H7 (cell line): ENCODE results near the gene IRX1. TPM values are rescaled to one million over a fixed set of nuclear protein-coding genes. Genes with fewer than 3 reads are reported as not detected.

Experiments
- DNase-seq: peaks from one replicate; pipeline ENCODE4 v3.0.0; 2012
- H3K27me3 ChIP-seq: 2 replicates; pipeline ENCODE4 v1.6.0; 2011; ENCODE audit warnings: mild to moderate bottlenecking, low read length; ENCODE audit not compliant: control insufficient read depth, insufficient read depth
- H3K36me3 ChIP-seq: replicated peaks from 2 replicates; pipeline ENCODE4 v1.5.1; 2011; ENCODE audit warnings: low read length; ENCODE audit not compliant: control insufficient read depth, insufficient read depth
- H3K4me3 ChIP-seq: 2 replicates; pipeline ENCODE4 v1.5.1; 2011; ENCODE audit warnings: low read depth, mild to moderate bottlenecking, control low read depth, low read length, moderate library complexity; ENCODE audit not compliant: insufficient read depth
- total RNA-seq: library from RNA; depleted of rRNA; stranded (reverse); fragments of >200 nt; shearing (Covaris generic); gene quantifications from 2 replicates; pipeline ENCODE4 v1.2.3, GENCODE V29; 2014

IRX1 gene
- total RNA-seq, 1 experiment from 2014 or later: 2.7 TPM

- peak; percentile 57 for DNase-seq
- Histone ChIP-seq H3K4me3 (peak overlapping the region; percentile 14; the same call in 1 of the 2 replicates), H3K36me3 (no peaks in the 10 kb centered on the region), H3K27me3 (peaks cover 97% of the 10 kb centered on the region)
These were observed 1.8 kb downstream of the IRX1 start for GRCh38 chr5:3597167-3598007.

GRCh38 chr5:3598207-3598606 lies 2.6 kb downstream of the IRX1 start:
- DNase-seq: no peak
- Histone ChIP-seq H3K36me3 (no peaks in the 10 kb centered on the region), H3K27me3 (peaks cover 97% of the 10 kb centered on the region), H3K4me3 (no peak overlapping the region)

DNA sequence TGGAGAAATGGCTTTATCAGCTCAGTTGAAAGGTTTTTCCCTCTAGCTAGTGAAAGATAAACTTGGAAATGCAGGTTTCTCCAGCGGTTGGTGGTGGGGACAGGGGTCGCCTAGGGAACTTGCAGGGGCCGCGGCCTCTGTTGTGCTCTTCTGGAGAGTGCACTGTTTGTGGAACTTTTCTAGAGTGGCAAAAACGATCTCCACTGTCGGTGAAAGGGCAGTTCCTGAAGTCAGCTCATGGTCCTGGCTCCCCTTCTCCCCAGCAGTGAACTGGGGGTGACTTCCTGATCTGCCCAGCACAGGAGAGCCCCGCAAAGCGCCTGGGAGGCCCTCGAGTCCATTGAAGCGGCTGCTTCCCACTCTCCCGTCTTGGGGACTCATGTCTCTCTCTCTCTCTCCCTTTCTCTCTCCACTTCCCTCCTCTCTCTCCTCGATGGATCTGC lies 3.2 kb downstream of the IRX1 start:
- Histone ChIP-seq H3K36me3 (no peaks in the 10 kb centered on the region), H3K4me3 (peak overlapping the region; percentile 11; the same call in 1 of the 2 replicates), H3K27me3 (peaks cover 97% of the 10 kb centered on the region)
- peak; percentile 50 for DNase-seq

- H3K27me3 ChIP-seq: peaks cover 97% of the 10 kb centered on the region
- peak; percentile 89 for DNase-seq
- H3K36me3 ChIP-seq: no peaks in the 10 kb centered on the region
- H3K4me3 ChIP-seq: peak overlapping the region; percentile 28
These were observed 3.8 kb downstream of the IRX1 start for GRCh38 chr5:3599226-3600105.

- Histone ChIP-seq H3K27me3 (peaks cover 97% of the 10 kb centered on the region), H3K4me3 (peak overlapping the region; percentile 28), H3K36me3 (no peaks in the 10 kb centered on the region)
- DNase-seq: peak; percentile 88
These were observed 4.8 kb downstream of the IRX1 start for GRCh38 chr5:3600106-3601060.

- DNase-seq: no peak
- no peaks in the 10 kb centered on the region for H3K36me3 ChIP-seq
- peaks cover 100% of the 10 kb centered on the region for H3K27me3 ChIP-seq
- H3K4me3 ChIP-seq: peak overlapping the region; percentile 28
These were observed 5.6 kb downstream of the IRX1 start for GRCh38 chr5:3601061-3601710.

GRCh38 chr5:3601911-3602782 lies 6.5 kb downstream of the IRX1 start:
- Histone ChIP-seq H3K27me3 (peaks cover 100% of the 10 kb centered on the region), H3K4me3 (peak overlapping the region; percentile 28)

GRCh38 chr5:3602785-3603502 lies 7.3 kb downstream of the IRX1 start:
- peak; percentile 89 for DNase-seq
- H3K4me3 ChIP-seq: peak overlapping the region; percentile 28
- no peaks in the 10 kb centered on the region for H3K36me3 ChIP-seq
- peaks cover 99% of the 10 kb centered on the region for H3K27me3 ChIP-seq

More at GRCh38 chr5:3601911-3602782, 6.5 kb downstream of the IRX1 start:
- H3K36me3 ChIP-seq: no peaks in the 10 kb centered on the region
- DNase-seq: peak; percentile 69

DNA sequence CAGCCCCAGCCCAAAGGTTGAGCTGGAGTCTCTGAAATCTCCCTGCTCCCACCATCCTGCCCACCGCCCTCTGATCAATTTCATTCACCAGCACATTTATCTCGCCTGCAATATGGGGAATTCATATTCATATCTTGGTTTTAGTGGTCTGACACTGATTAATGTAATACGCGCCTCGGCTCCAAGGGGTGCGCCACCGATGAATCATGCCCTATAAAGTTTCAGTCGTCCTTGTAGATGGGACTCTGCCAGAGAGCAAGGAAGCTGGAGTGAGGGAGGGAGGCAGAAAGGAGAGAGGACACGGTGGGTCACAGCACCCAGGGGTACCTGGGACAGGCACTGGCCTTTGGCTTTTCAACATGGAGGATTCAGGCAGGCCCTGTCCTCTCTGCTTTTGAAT lies 8.9 kb downstream of the IRX1 start:
- Histone ChIP-seq H3K36me3 (no peaks in the 10 kb centered on the region), H3K27me3 (peaks cover 85% of the 10 kb centered on the region), H3K4me3 (no peak overlapping the region)
- no peak for DNase-seq

GRCh38 chr5:3605298-3606010 lies 9.8 kb downstream of the IRX1 start:
- no peak overlapping the region for H3K4me3 ChIP-seq
- peaks cover 76% of the 10 kb centered on the region for H3K27me3 ChIP-seq
- DNase-seq: peak; percentile 71
- no peaks in the 10 kb centered on the region for H3K36me3 ChIP-seq

- Histone ChIP-seq H3K4me3 (peak overlapping the region; percentile 60), H3K36me3 (no peaks in the 10 kb centered on the region), H3K27me3 (peaks cover 67% of the 10 kb centered on the region)
- peak; percentile 88 for DNase-seq
These were observed 10.6 kb downstream of the IRX1 start for GRCh38 chr5:3606121-3606831.
